GM12878 (cell line): ENCODE data around the gene SRRM3. TPM values are rescaled to one million over a fixed set of nuclear protein-coding genes. Genes with fewer than 3 reads are reported as not detected.

Experiments
- BCL3 ChIP-seq: IDR thresholded peaks from 2 replicates; pipeline ENCODE4 v1.6.1; 2011; ENCODE audit warnings: borderline replicate concordance, low read depth, mild to moderate bottlenecking, moderate library complexity, low read length; ENCODE audit not compliant: insufficient read depth, poor library complexity, severe bottlenecking
- BHLHE40 ChIP-seq, 2 experiments: fragments of 450-650 bp in 1 of 2; IDR thresholded peaks; 2 replicates each; pipeline ENCODE4 v1.6.1; 2011 to 2017; ENCODE audit warnings: low read depth in 2 of 2, borderline replicate concordance in 1 of 2, improper control_type of control experiment in 1 of 2, low read length in 1 of 2, mild to moderate bottlenecking in 1 of 2
- EGR1 ChIP-seq, 2 experiments: IDR thresholded peaks; 1 replicate in 1 of 2; 2 replicates in 1 of 2; pipeline ENCODE4 v1.6.1; 2011 to 2012; ENCODE audit warnings: low read depth in 2 of 2, low read length in 2 of 2, borderline replicate concordance in 1 of 2, mild to moderate bottlenecking in 1 of 2, moderate library complexity in 1 of 2
- ETV6 ChIP-seq, 2 experiments: fragments of 450-650 bp in 1 of 2; IDR thresholded peaks in 1 of 2; conservative IDR thresholded peaks in 1 of 2; 2 replicates each; pipeline ENCODE4 v1.6.1; 2014; ENCODE audit warnings: antibody characterized with exemption in 1 of 2, borderline replicate concordance in 1 of 2, low read depth in 1 of 2, mild to moderate bottlenecking in 1 of 2, moderate library complexity in 1 of 2
- HCFC1 ChIP-seq: fragments of 150-350 bp; IDR thresholded peaks from 2 replicates; pipeline ENCODE4 v1.6.1; 2014; ENCODE audit warnings: low read length
- HSF1 ChIP-seq: fragments of 150-350 bp; IDR thresholded peaks from 2 replicates; pipeline ENCODE4 v1.6.1; 2014; ENCODE audit warnings: mild to moderate bottlenecking, low read depth, low read length
- JUNB ChIP-seq: IDR thresholded peaks from 2 replicates; pipeline ENCODE4 v1.6.1; 2016; ENCODE audit warnings: antibody characterized with exemption, mild to moderate bottlenecking
- MLLT1 ChIP-seq: fragments of 450-650 bp; IDR thresholded peaks from 2 replicates; pipeline ENCODE4 v1.6.1; 2016; ENCODE audit warnings: mild to moderate bottlenecking
- NBN ChIP-seq: fragments of 450-650 bp; IDR thresholded peaks from 2 replicates; pipeline ENCODE4 v1.6.1; 2016
- NKRF ChIP-seq: fragments of 450-650 bp; conservative IDR thresholded peaks from 2 replicates; pipeline ENCODE4 v1.6.1; 2017; ENCODE audit warnings: mild to moderate bottlenecking, moderate library complexity
- NR2F1 ChIP-seq: fragments of 450-650 bp; conservative IDR thresholded peaks from 2 replicates; pipeline ENCODE4 v1.6.1; 2017; ENCODE audit warnings: mild to moderate bottlenecking
- POLR2AphosphoS2 ChIP-seq: IDR thresholded peaks from 2 replicates; pipeline ENCODE4 v1.6.1; 2011; ENCODE audit warnings: low read depth, mild to moderate bottlenecking, low read length, improper control_type of control experiment, moderate library complexity
- RFX5 ChIP-seq: IDR thresholded peaks from 2 replicates; pipeline ENCODE4 v1.6.1; 2011; ENCODE audit warnings: low read depth, low read length, improper control_type of control experiment
- RUNX3 ChIP-seq: IDR thresholded peaks from 2 replicates; pipeline ENCODE4 v1.6.1; 2012; ENCODE audit warnings: low read length, inconsistent platforms
- SKIL ChIP-seq: fragments of 450-650 bp; IDR thresholded peaks from 2 replicates; pipeline ENCODE4 v1.6.1; 2017; ENCODE audit warnings: mild to moderate bottlenecking, low read depth, inconsistent platforms; ENCODE audit not compliant: poor library complexity, severe bottlenecking
- TCF7 ChIP-seq: IDR thresholded peaks from 2 replicates; pipeline ENCODE4 v1.6.1; 2014; ENCODE audit warnings: antibody characterized with exemption, borderline replicate concordance
- USF1 ChIP-seq: IDR thresholded peaks from 2 replicates; pipeline ENCODE4 v1.6.1; 2011; ENCODE audit warnings: borderline replicate concordance, low read depth, mild to moderate bottlenecking, moderate library complexity, mixed read lengths, low read length; ENCODE audit not compliant: insufficient read depth; ENCODE audit errors: extremely low read length
- ZNF24 ChIP-seq: fragments of 450-650 bp; IDR thresholded peaks from 2 replicates; pipeline ENCODE4 v1.6.1; 2017; ENCODE audit warnings: antibody characterized with exemption, mild to moderate bottlenecking
- polyA plus RNA-seq, 11 experiments: library from polyadenylated mRNA; depleted of rRNA in 4 of 11; unstranded in 6 of 11; stranded (reverse) in 5 of 11; fragments of >200 nt; fragmentation: Nextera tagmentation in 4 of 11; fragmentation: Illumina TruSeq in 1 of 11; extraction: Ambion mirVana in 4 of 11; extraction: Trizol in 1 of 11; gene quantifications; 1 replicate in 1 of 11; 2 replicates in 10 of 11; pipeline versions ENCODE4 v1.2.1 to v1.2.3, GENCODE V29; 2011 to 2016; ENCODE audit warnings: inconsistent platforms in 2 of 11, missing spikeins in 2 of 11, low read depth in 1 of 11
- total RNA-seq, 4 experiments: library from RNA; depleted of rRNA in 3 of 4; stranded (reverse); fragments of >200 nt in 3 of 4; fragmentation: Illumina TruSeq in 1 of 4; extraction: Trizol in 1 of 4; gene quantifications; 2 replicates each; pipeline versions ENCODE4 v1.2.1 to v1.2.3, GENCODE V29; 2013 to 2021

The SRRM3 gene
- total and polyA plus RNA-seq, 10 of the 15 experiments (the other 5 are each of a cell fraction or from before 2014, with no cell fraction given) = 0.03 to 0.15 (median 0.05) TPM; not detected in 6

- no peak for TF ChIP-seq POLR2AphosphoS2
- no peak for TF ChIP-seq HSF1
- peak in 1 of 2 experiments; percentile 93; a peak in 2 of 3 replicates for TF ChIP-seq EGR1 (IDR thresholded peaks at IDR 0.05; ENCODE audit: borderline replicate concordance in 1 of 2, low read depth in 2 of 2, low read length in 2 of 2)
- no peak for TF ChIP-seq NKRF
- no peak for TF ChIP-seq SKIL
- peak; percentile 39; the same call in 1 of the 2 replicates for TF ChIP-seq RFX5
- TF ChIP-seq ETV6 (conservative IDR thresholded peaks at IDR 0.05 in 1 of 2, IDR thresholded peaks at IDR 0.05 in 1 of 2; ENCODE audit: borderline replicate concordance in 1 of 2, low read depth in 1 of 2) = no peak
- no peak for TF ChIP-seq BCL3
- TF ChIP-seq USF1 = no peak
- TF ChIP-seq TCF7 = no peak
- TF ChIP-seq HCFC1 = peak; percentile 60
- TF ChIP-seq ZNF24 = peak; percentile 86
- no peak for TF ChIP-seq MLLT1
- TF ChIP-seq NBN = no peak
- no peak for TF ChIP-seq NR2F1
- TF ChIP-seq RUNX3 = 0 out of 2 replicates have a peak, but pooled peaks have one; percentile 37
- peak; percentile 35 to 58; a peak in 1 of 4 replicates for TF ChIP-seq BHLHE40 (IDR thresholded peaks at IDR 0.05; ENCODE audit: borderline replicate concordance in 1 of 2, low read depth in 2 of 2, low read length in 1 of 2)
- no peak for TF ChIP-seq JUNB
Observed at GRCh38 chr7:76201732-76202665, at the start of gene SRRM3 (continued).
